ENCODE measurements around the gene TSHZ3.

The TSHZ3 gene

DNA sequence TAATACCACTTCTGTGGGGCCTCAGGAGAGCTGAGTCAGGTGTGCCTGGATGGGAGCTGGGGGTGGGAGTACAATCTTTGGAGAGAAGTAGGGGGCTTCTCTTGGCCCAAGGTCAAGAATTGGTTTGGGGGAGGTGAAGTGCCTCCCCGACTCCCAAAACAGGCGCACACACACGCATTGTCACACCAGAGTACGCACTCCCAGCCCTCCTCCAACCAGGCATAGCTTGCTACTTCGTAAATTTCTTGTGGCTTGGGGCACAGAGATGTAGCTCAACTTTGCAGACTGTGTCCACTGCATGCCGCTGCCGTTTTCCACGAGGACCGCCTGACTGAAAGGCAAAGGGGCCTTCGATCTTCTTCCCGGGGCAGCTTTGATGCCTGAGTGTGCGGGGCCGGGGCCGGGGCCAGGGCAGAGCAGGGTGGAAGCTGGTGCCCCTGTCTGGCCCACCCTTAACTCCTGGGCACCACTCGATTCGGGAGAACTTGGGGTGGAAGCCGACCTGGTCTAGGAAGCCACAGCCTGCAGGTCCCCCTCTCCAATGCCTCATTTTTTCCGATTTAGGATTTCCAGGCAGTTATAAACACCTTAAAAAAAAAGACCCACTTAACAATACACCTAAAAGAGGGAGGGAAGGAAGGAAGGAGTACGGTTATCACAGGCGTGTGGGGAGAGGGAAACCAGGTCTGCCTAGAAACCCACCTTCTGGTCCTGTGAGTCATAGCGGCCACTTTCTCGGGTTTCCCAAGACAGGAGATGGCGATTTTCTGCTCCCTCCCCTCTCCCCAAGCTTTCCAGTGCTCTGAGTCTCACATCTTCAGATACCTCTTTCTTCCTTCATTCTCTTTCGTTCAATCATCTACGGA is 5.8 kb upstream of the TSHZ3 start:
- no peak for DNase-seq (ENCODE audit: low read depth, low spot score)

DNA sequence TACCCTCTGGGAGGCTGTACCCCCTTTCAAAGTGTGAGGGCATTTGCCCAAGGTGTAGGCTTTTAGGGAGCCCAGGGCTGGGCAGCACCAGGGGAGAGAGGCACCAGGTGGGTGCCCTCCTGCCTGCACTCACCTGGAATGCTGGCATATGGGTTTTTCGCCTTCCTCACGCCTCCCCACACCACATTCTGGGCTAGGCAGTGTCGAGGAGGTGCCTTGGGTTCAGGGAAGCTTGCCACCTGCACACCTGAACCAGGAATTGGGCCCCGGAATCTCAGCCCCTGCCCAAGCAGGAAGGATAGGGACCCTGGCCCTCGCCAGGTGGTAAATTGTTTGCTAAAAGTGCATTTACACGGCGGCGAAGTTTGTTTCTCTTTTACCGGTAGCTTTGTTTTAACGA is 5.1 kb upstream of the TSHZ3 start:
- DNase-seq (ENCODE audit: low read depth, low spot score): no peak

DNA sequence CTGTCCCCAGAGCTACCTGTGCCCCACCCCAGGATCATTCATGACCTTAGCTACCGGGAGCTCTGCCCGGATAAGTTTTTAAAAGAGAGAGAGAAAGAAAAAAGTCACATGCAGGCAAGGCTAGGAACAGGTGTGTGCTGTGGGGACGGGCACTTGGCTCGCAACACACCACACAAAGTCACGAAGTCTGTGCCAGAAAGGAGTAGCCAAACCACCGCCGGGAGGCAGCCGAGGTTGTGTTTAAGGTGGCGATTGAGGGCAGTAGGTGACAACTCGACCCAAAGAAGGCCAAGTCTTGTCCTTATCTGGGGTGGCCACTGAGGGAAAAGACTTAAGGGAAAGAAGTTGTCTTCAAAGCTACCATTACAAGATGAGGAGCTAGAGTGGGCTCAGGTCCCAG is 4.6 kb upstream of the TSHZ3 start:
- DNase-seq (ENCODE audit: low read depth, low spot score): no peak

DNA sequence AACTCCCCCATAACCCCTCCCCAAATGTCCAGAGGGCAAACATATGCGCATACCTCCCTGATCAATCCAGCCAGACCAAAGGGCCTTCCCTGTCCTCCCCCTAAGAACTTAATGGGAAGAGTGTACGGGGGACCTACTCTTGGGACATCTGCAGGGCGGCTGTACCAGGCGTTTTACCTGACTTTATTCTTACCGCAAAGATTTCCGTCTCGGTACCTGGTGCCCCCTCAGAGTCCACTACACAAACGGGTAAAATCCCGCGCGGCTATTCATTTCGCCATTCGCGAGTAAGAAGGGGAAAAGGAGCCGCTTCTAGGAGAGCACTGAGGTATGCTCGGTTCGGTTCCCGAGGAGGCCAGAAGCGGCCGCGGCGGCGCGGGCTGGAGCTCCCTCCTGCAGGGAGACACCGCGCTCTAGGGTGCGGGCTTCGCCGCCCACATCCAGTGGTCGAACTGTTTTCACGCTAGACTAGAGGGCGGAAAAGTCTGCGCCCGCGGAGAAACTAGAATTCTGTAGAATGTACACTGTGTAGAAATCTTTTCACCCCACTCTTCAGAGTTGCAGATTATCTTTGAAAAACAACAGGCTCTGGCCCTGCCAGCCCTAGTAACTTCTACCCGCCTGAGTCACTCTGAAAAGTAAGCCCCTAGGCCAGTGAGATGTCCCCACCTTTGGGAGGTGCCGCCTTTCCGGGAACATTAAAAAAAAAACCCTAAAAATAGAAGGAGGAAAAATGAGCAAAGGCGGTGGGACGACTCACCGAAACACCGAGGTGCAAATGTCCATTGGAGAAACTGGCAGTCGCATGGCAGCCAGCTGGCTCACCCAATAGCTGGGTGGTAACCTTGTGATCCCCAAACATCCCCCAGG is 3.8 kb upstream of the TSHZ3 start:
- no peak for DNase-seq (ENCODE audit: low read depth, low spot score)

DNA sequence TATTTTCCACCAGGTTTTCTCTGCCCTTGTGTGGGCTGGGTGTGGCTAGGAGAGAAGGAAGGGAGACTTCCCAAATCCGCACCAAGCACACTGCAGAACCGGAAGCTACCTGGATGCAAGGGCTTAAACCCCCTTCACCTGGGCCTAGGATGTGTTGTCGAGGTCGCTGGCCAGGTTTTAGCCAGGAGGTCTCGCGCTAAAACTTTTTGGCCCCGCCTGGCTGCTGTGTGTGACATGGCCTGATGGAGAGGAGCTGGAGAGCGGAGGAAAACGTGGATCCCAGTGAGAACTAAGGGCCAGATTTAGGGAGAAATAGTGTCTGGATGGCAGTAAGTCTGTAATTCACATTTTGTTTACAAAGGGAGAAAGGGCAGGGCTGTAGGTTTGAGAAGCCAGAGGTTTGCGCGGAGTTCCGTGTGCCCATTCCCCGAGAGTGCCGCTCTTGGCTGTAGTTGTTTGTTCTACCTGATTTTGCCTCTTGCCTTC is 3.1 kb upstream of the TSHZ3 start:
- DNase-seq (ENCODE audit: low read depth, low spot score): no peak

DNA sequence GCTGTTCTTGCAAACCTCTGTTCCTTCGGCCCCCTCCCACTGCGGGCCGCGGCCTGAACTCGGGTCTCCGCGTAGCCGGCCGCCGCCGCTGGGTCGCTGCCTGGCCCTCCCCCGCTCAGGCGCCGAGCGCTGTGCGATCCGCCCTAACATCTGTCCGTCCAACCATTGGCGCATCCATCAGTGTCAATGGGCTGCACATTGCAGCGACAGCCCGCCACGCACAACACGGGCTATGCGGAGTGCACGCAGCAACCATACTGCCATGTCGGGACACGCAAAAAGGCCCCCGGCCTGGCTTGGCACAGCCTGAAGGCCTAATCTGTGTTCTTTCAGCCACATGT is 2.6 kb upstream of the TSHZ3 start:
- no peak for DNase-seq (ENCODE audit: low read depth, low spot score)

DNA sequence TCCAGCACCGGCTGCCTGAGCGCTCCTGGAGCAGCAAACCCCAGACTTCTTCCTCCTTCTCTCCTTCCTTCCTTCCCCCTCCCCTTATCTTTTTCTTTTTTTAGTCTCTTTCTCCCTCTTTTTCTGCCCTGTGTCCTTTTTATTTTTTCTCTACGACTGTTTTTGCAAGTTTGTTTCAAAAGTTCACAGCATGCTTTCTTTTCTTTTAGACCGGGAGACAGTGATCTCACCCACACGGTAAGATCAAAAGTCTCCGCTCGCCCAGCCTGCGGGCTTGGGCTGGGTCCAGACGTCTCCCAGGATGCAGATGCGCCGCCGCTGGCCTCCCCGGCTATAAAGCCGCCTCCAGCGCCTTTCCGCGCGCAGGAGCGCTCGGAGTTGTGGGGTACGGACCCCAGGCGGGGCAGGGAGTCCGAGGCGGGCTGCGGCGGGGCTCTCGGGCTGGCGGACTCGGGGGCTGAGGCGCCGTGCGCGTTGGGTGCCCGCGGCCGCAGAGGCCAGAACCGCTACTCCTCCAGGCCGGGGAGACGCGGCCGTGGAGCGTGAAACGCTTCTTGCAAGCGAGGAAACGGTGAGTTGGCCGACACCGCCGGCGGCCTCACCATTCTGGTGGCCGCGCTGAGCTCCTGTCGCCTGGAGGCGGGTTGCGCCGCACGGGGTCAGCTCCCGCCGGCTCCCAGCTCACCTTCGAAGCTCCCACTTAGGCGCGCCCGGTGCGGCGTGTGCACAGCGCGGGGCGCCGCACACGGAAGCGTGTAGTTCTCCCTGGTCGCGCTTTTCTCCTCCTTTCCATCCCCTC is 2.0 kb upstream of the TSHZ3 start:
- peak; percentile 77 for DNase-seq (ENCODE audit: low read depth, low spot score)

DNA sequence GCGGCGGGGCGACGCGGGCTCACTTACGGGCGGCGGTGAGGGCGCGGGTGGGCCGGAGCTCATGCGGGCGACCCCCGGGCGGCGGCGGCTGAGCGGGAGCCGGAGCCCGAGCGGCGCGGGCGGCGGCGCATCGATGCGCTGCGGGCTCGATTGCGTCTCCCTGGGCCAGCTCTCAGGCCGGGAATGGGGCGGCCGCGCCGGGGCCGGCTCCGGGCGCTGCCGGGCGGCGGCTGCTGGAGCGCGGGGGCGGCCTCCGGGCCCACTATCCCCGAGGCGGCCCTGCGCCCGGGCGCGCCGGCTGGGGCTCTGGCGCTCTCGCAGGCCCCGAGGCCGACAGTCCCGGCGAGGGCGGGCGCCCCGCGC is 1.4 kb upstream of the TSHZ3 start:
- peak; percentile 85 for DNase-seq (ENCODE audit: low read depth, low spot score)

DNA sequence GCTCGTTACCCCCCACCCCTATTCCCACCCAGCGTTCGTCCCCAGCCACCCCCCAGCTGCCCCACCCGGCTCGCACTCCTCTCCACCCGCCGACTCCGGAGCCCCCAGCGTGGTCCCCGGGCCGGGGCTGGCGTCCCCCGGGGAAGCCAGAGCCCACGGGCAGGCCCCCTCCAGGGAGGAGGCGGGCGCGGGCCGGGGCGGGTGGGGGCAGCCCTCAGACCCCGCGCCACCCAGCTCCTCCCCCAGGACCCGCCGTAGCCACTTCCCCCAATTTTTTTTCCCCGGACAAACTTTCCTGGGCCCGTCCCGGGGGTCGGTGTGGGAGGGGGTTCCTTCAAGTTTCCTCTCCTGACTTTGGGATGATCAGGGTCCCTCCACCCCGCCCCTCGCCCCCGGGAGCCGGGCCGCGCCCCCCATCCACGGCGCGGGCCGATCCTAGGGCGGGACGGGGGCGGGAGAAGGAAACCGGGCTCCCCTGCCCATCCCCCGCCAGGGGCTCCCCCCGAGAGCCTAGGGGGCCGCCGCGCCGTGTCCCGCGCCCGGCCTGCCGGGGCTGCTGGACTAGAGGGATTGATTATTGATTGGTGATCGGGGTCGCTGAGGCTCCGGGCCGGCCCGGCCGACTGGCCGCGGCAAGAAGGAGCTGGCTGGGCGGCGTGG is 927 bp upstream of the TSHZ3 start:
- peak; percentile 43 for DNase-seq (ENCODE audit: low read depth, low spot score)

DNA sequence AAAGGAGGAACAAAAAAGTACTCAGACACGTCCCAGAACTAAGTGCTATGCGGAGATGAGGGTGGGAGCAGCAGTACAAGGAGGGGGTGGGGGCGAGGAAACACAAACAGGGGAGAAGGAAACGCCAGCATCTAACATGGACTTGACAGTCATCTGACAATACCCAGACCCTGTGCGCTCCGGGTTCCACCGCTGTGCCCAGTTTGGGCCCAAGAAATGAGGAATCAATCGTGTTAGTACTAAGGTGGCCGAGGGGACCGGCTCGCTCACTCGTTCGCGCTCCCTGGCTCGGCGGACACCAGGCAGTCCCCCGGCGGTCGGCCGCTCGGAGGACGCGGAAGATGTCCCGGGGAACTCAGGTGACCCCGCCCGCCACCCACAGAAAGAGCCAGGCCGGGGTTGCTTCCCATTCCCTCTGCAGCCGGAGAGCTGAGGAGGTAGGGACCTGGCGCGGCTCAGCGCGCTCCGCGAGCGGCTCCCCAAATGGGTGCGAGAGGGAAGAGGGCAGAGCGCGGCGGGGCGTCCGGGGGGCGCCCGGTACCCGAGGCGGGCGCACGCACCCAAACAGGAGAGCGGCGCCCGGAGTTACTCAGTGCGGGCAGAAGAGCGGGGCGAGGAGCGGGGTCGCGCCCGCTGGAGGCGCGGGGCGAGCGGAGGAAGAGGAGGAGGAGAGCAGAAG is 616 bp downstream of the TSHZ3 start:
- peak; percentile 64 for DNase-seq (ENCODE audit: low read depth, low spot score)

DNA sequence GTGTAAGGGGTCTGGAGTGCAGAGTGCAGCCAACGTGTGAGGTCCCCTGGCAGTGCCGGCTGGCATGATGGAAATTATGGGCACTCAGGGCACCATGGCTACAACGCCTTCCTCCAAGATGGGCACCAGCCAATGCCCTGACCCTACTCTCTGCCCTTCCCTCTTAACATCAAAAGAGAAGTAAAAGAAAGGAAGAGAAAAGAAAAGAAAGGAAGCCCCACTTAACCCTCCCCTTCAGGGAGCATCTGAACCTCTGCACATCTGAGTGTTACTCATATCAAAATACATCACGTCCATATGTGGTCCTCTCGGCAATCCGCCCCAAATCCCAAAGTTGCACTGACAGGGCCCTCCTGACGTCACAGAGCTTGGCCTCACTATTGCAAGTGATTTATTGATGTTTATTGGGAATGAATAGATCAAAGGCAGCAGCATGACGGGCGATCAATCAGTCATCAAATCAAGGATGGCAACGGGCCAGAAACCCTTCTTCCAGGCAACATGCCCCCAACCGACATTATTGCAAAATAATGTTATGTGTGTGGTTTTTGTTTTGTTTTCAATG is 1.3 kb downstream of the TSHZ3 start:
- DNase-seq (ENCODE audit: low read depth, low spot score): no peak

DNA sequence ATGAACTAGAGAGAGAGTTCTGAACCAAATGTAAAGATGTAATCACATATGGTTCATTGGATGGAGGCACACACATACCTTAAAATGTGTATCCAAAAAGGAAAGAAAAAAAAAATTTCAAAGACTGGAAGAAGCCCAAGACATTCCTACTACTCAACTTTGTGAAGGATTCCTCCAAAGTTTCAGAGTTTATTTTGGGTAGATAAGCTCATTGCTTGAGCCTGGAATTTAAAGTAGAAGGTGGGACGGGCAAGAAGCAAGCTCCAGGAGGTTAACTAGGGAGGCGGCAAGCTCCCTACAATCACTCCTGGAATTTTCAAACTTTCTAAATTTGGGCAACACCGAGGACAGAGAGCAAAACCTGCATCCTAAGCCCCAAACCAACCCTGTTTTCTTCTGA is 1.9 kb downstream of the TSHZ3 start:
- no peak for DNase-seq (ENCODE audit: low read depth, low spot score)

DNA sequence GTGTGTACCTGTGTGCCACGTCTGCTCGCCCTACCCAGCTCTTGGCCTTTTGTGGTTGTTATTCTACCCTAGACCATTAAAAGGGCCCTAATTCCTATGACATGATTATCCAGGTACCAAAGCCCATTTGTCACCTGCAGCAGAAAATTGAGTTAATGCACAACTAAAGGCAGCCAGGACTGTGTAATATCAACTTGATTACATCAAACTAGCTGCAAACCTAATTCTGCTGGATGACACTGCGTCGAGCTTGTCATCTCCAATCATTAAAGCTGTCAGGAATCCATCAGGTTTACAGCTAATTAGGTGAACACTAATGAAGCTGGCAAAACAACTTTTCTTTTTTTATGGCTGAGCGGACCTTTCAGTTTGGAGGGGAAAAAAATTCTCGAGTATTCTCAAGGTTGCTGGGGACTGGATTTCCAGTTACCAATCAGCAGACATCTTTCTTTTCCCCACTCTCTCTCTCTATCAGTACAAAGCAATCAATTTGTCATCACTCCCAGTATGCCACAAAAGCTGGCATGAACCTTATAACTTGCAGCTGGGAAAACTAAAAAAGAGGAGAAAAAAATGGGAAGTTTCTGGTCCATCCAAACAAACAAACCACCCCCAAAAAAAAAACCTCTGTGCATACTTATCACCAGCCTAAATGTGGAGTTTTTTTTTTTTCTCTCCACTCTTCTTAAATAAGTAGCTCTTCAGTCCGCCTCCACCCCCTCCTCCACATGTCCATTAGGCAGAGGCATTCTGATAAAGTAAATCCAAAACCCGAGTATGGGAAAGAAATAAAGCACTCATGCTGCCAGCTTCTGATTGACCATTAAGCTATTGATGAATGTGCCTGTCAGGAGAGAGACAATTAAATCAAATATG is 2.8 kb downstream of the TSHZ3 start:
- no peak for DNase-seq (ENCODE audit: low read depth, low spot score)

DNA sequence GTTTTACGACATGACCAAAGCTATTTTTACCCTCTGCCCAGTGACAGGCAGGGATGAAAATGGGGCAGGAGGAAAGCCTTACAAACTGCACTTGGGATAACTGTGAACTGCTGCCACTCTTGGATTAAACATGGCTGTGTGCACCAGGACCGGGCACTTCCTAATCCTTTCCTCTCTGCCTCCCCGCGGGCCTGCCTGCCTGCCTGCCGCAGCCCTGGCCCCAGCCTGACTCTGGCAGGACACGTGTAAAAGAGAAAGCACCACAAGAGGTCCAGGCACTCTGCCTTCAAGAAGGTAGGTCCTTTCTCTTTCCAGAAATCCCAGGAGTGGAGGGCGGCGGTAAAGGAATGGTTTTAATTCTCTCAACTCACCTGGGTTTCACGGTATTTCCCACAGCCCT is 4.8 kb downstream of the TSHZ3 start:
- DNase-seq (ENCODE audit: low read depth, low spot score): no peak

DNA sequence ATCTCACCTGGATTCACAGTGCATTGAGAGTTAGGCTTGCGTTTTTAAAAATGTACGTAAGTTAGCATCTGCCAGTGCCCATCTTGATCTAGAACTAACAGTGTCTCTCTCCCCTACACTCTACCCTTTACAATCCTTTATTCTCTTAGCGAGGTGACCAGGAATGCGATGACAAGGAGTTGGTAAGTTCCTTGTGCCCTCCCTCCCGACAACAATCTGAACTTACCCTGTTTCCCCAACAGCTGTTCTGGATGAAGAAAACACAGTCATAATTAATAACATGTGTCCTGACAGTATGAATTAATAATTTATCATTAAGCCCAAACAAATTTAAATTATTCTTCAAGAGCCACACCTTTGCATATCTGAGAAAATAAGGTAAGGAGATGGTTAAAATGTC is 6.3 kb downstream of the TSHZ3 start:
- no peak for DNase-seq (ENCODE audit: low read depth, low spot score)

DNA sequence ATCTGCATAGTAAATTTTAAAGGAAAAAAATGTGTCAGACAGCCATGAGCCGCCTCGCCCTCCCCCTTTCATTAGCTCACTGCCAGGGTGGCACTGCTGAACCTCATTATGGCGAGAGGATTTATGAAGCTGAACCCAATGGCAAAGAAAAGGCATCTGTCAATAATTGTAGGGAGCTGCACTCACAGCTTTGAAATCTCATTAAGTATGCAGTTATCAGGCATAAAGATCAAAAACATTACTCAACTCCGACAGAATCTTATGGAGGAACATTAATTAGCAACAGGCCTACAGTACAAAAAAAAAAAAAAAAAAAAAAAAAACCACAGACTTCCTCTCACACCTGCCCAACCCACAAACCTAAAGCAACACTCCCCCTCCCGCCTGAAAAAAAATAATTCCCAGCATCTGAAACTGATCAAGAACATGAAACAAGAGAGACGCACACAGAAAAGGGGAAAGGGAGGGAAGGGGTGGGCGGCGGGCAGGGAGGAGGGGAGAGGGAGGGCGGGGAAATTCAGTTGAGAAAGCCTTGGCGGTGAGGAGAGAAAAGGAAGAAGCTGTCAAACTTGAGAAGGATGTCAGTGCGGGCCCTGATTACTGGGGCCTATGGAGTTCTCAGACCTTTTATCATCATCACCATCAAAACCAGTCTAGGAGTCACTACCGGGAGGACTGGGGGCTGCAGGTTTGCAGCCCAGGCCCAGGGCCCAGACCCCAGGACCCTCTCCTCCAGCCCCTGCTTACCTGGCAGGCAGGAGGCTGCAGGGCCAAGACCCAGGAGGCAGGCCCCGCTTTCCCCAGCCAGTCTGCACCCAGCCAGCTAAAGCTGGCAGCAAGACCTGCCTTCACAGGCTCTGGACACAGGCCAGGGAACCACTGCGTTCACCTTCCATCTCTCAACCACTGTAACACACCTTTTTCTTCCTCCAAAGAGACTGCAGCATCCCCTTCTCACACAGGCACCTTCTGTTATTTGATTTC is 8.9 kb downstream of the TSHZ3 start:
- peak; percentile 42 for DNase-seq (ENCODE audit: low read depth, low spot score)

DNA sequence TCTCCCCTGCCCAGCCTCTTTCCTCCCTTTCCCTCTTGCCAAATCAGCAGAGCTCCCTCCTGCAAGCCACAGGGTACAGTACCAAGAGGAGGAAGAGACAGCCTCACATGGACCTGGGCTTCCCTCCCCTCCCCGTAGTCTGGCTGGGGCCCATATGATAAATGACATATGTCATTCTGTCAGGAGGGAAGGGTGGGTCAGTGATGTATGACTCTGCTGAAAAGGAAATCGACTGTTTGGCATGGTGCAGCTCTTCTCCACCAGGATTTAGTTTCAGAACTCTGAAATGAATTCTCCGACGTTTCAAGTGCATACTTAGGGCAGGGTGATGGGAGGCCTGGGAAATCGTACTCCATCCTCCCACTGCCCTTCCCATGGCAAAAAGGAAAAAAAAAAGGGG is 9.8 kb downstream of the TSHZ3 start:
- no peak for DNase-seq (ENCODE audit: low read depth, low spot score)

DNA sequence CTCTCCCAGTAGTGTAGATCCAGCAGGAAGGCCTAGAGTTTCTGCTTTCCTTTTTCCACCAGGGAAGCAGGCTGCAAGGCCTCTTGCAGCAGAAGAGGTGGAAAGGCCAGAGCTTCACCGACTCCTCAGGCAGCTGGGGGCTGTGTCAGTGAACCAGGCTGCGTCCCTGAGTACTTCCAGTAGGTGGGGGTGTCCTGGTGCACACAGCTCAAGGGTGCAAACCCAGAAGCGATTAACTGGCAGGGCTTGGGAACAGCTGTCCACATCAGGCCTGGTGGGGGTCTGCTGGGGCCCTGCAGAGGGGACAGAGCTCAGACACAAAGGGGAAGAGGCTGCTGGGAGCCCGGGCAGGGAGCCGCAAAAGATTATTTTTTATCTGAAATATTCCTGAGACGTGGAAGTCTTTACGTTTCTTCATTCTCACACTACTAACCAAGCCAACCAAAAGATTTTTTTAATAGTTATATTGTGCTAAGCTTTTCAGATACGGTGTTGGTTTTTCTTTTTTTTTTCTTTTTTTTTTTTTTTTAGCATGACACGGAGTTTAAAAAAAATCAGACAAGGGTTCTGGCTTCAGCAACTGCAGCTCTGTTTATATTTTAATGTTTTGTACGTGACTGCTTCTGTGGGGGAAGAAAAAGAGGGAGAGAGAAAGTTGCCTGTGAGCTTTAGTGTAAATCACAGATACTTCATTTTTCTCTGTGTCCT is 11.0 kb downstream of the TSHZ3 start:
- peak; percentile 54 for DNase-seq (ENCODE audit: low read depth, low spot score)

Data from astrocyte of the hippocampus (primary cell).